ENCODE data around the gene OR6S1. TPM values are rescaled to one million over a fixed set of nuclear protein-coding genes. Genes with fewer than 3 reads are reported as not detected.
"Not testable (repeated sequence)": the region's sequence is repeated elsewhere in the genome, so short reads cannot be mapped to it uniquely, and the experiment has no call there.

The OR6S1 gene
- total RNA-seq, 1 donor from 2014 or later: not detected

GRCh38 chr14:20632448-20632830 is 9.1 kb downstream of the OR6S1 start:
- intact Hi-C loops (cut with micrococcal nuclease): loop anchor here (2.0 kb wide), 1 partner anchor 58 kb away; no protein-coding TSS in a partner anchor

- intact Hi-C loops (cut with micrococcal nuclease): loop anchor here (2.0 kb wide), 1 partner anchor 59 kb away; no protein-coding TSS in a partner anchor
These were observed 9.6 kb downstream of the OR6S1 start for GRCh38 chr14:20631880-20632389.

GRCh38 chr14:20631023-20631879 is 10.2 kb downstream of the OR6S1 start:
- intact Hi-C loops (cut with micrococcal nuclease): no loop called here

GRCh38 chr14:20630340-20631022 is 11.0 kb downstream of the OR6S1 start:
- intact Hi-C loops (cut with micrococcal nuclease): loop anchor here (1.0 kb wide), 1 partner anchor 17 kb away; no protein-coding TSS in a partner anchor

- intact Hi-C loops (cut with micrococcal nuclease): no loop called here
These were observed 13.2 kb downstream of the OR6S1 start for GRCh38 chr14:20628063-20628854.

GRCh38 chr14:20627346-20628027 is 14.0 kb downstream of the OR6S1 start:
- intact Hi-C loops (cut with micrococcal nuclease): no loop called here

- intact Hi-C loops (cut with micrococcal nuclease): no loop called here
These were observed 15.2 kb downstream of the OR6S1 start for GRCh38 chr14:20626274-20626673.

GRCh38 chr14:20624495-20625070 is 16.9 kb downstream of the OR6S1 start:
- intact Hi-C loops (cut with micrococcal nuclease): loop anchor here (1.0 kb wide), 2 partner anchors 9 to 11 kb away; no protein-coding TSS in a partner anchor

GRCh38 chr14:20623798-20624197 is 17.7 kb downstream of the OR6S1 start:
- intact Hi-C loops (cut with micrococcal nuclease): no loop called here

- intact Hi-C loops (cut with micrococcal nuclease): no loop called here
These were observed 18.6 kb downstream of the OR6S1 start for GRCh38 chr14:20622816-20623291.

GRCh38 chr14:20620798-20621478 is 20.6 kb downstream of the OR6S1 start:
- intact Hi-C loops (cut with micrococcal nuclease): no loop called here

- intact Hi-C loops (cut with micrococcal nuclease): not testable (repeated sequence)
These were observed 21.8 kb downstream of the OR6S1 start for GRCh38 chr14:20619688-20620087.

- intact Hi-C loops (cut with micrococcal nuclease): no loop called here
These were observed 23.2 kb downstream of the OR6S1 start for GRCh38 chr14:20618271-20618749.

- intact Hi-C loops (cut with micrococcal nuclease): no loop called here
These were observed 24.1 kb downstream of the OR6S1 start for GRCh38 chr14:20617138-20618003.

- intact Hi-C loops (cut with micrococcal nuclease): no loop called here
These were observed 25.5 kb downstream of the OR6S1 start for GRCh38 chr14:20615996-20616395.

- intact Hi-C loops (cut with micrococcal nuclease): no loop called here
These were observed 27.3 kb downstream of the OR6S1 start for GRCh38 chr14:20614038-20614840.
